NCI-H510A (cell line): ENCODE results near the gene ZNF609.
"Not testable (repeated sequence)": the region's sequence is repeated elsewhere in the genome, so short reads cannot be mapped to it uniquely, and the experiment has no call there.

Source experiments
- DNase-seq: peaks from one replicate; lab custom pipeline; 2025; lab: John Stamatoyannopoulos, UW

The ZNF609 gene

GRCh38 chr15:64459066-64459781 lies 1.2 kb upstream of the ZNF609 start:
- no peak for DNase-seq

- peak; percentile 33 for DNase-seq
These were observed 644 bp downstream of the ZNF609 start for GRCh38 chr15:64460724-64461720.

DNA sequence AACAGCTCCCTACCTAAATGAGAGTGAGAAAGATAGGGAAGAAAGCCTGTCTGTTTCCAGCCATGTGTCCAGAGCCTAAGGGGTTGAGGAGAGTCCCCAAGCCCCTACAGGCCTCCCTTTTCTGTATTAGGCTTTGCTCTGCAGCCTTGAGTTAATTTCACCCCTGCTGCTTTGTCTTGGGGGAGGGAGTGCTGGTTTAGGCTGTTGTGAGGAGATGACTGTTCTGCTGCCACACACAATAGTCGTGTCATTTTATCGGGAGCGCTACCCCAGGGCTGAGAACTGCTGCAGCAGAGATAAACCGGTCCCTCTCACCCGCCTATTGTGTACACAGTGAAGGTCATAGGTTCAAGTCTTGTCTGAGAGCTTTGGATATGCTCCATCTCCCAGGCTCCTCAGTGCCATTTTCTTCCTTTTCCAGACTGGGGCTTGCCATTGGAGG lies 1.4 kb downstream of the ZNF609 start:
- no peak for DNase-seq

- no peak for DNase-seq
These were observed 2.1 kb downstream of the ZNF609 start for GRCh38 chr15:64462492-64462891.

- peak; percentile 49 for DNase-seq
These were observed 4.1 kb downstream of the ZNF609 start for GRCh38 chr15:64464276-64465005.

- no peak for DNase-seq
These were observed 6.2 kb downstream of the ZNF609 start for GRCh38 chr15:64466408-64467141.

- DNase-seq, result no peak
These were observed 11.8 kb downstream of the ZNF609 start for GRCh38 chr15:64472161-64472560.

- no peak for DNase-seq
These were observed 14.5 kb downstream of the ZNF609 start for GRCh38 chr15:64474846-64475245.

GRCh38 chr15:64476550-64476949 lies 16.2 kb downstream of the ZNF609 start:
- DNase-seq, result no peak

DNA sequence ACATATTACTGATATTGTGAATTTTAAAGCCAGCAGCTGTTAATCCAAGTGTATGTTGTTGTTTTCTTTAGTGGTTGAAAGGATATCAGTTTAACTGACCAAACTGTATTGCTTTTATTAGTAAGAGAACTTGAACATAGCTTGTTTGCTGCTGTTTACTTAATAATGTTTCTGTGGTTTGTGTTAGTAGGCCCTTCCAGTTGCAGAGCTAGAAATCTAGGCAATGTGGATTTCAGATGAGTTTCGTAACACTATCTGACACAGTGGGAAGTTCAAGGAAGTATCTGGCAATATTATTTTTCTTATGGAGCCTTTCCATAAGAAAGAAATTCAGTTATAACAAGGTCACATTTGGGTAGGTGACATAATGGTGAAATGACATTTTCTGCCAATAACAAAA lies 18.5 kb downstream of the ZNF609 start:
- no peak for DNase-seq

GRCh38 chr15:64480891-64481290 lies 20.5 kb downstream of the ZNF609 start:
- no peak for DNase-seq

DNA sequence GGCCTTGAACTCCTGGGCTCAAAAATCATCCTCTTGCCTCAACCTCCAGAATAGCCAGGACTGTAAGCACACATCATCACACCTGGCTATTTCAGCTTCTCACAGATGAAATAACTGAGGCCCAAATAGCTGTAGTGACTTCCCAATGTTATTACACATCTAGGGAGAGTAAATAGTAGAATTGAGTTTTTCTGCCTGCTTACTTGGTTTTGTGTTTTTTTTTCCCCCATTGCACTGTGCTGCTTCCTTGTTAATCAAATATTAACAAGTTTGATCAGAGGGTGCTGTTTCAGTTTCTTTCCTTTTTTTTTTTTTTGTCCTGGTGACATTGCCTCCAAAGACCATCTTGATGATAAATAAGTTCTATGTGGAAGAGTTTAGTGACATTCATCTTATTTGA lies 23.4 kb downstream of the ZNF609 start:
- no peak for DNase-seq

GRCh38 chr15:64485796-64486195 lies 25.4 kb downstream of the ZNF609 start:
- DNase-seq, result no peak

GRCh38 chr15:64490598-64491259 lies 30.4 kb downstream of the ZNF609 start:
- no peak for DNase-seq

DNA sequence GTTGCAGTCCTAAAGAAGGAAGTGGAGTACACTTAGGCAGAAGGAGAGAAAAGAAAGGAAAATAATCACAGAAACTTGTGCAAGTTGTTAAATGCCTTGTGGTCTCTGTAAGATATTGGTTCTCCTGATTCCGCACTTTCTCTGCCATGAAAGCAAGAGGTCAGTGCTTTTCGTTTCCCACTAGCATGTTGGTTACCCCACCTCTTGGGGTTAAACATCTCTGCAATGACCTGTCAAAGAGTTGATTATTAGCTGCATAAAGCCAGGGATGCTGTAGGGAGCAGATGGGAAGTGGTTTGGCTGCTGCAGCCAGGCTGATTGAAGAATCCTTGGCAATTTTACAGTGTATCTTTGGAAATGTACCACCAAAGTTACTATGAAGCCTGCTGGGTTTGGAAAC lies 33.3 kb downstream of the ZNF609 start:
- DNase-seq, result no peak

DNA sequence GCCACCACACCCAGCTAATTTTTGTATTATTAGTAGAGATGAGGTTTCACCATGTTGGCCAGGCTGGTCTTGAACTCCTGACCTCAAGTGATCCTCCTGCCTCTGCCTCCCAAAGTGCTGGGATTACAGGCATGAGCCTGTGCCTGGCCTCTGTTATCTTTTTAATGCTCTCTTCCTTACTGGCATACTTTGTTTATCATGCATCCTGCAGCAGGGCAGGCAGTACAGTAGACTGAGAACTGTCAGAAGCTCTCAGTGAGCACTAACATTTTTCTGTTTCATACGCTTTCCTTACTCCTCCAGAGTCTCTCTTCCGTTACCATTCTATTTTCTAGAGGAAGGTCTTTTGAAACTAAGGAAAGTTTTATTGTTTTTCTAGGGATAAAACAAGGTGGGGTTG lies 35.6 kb downstream of the ZNF609 start:
- DNase-seq, result not testable (repeated sequence)

DNA sequence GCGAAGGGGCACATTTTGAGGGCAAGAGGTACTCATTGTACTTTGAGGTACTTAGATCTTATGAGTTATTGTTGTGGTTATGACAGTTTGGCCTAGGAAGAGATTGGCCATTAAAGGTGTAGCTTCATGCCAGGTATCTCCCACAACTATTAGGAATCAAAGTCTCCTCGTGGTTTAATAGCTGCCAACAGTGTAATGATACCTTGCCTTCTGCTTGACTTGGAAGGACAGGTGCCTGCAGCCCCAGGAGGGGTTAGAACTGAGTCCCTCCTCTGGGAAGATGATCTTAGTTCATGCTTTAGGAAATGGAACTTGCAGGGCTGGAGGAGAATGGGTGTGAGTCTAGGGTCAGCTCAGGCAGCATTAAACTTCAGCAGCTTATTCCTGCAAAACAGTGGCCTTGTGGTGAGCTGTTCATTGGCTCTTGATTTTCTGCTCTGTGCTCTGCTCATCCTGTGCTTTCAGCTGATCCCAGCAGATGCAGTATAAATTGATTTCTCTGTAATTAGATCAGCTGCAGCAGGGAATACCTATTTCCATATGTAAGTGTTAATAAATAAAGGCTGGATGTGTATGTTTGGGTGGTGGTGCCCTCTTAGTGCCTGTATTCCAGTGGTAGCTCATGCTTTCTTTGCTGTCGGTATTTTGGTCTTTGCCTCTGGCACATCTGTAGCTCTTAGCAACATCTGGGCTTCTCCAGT lies 40.5 kb downstream of the ZNF609 start:
- no peak for DNase-seq

DNA sequence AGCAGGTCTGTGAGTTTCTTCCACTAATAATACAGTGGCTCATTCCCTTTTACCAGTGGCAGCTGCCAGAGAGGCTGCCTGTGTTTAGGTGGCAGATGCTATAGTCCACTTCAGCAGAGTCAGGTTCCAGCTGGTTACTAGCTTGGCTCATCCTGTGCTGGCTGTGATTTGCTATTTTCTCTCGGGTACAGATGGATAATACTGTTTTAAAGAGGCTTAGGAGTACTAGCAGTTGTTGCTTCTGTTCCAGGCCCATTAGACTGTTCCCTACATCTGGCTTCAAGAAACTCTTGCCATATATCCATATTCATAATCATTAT lies 41.0 kb downstream of the ZNF609 start:
- DNase-seq, result peak; percentile 26

DNA sequence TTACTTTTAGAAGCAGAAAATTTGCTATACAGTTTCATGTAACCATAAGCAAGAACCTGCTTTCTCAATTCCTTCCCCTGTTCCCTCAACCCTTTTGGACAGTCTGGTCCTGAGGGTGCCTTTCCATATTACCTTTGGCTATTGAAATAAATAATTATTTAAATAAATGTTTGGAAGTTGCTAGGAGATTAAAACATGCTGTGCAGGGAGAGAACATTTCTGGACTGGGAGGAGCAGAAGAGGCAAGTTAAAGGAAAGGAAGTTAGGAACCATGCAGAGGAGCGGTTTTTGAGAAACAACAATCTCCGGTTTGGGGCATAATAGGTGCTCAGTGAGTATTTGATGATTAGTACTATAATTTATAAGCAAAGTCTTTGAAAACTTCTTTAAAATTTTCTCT lies 41.8 kb downstream of the ZNF609 start:
- DNase-seq, result no peak

DNA sequence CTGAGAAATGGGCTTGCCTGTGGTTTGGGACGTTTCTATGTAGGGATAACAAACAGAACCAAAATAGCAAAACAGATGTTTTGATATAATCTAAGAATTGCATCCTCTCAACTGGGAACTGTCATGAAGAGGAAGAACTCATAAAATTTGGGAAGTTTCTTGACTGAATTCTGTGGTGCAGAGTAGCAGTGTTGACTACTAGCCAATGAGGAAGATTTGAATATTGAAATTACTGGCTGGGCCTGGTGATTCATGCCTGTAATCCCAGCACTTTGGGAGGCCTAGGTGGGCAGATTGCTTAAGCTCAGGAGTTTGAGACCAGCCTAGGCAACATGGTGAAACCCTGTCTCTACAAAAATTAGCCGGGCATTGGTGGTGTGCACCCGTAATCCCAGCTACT lies 42.2 kb downstream of the ZNF609 start:
- DNase-seq, result no peak

GRCh38 chr15:64503197-64503596 lies 42.8 kb downstream of the ZNF609 start:
- peak; percentile 35 for DNase-seq
